Adrenal gland (tissue), 12 donors: ENCODE results near the gene MACROD2. TPM values are rescaled to one million over a fixed set of nuclear protein-coding genes. Genes with fewer than 3 reads are reported as not detected.

Source experiments
- DNase-seq, 7 donors: peaks; one replicate each; pipeline ENCODE4 v3.0.0-alpha.2; 2019 to 2020
- H3K27ac ChIP-seq, 5 donors: fragments of 200-600 bp; sonication (generic) in 4 of 5; 1 replicate in 3 of 5; 2 replicates in 2 of 5; pipeline versions ENCODE4 v1.5.1 to v1.8.0; 2016 to 2020; ENCODE audit warnings: mild to moderate bottlenecking in 1 of 5
- H3K27me3 ChIP-seq: fragments of 200-600 bp; 2 replicates; pipeline ENCODE4 v1.8.0; 2021
- H3K36me3 ChIP-seq, 2 donors: fragments of 200-600 bp; replicated peaks in 1 of 2; 1 replicate in 1 of 2; 2 replicates in 1 of 2; pipeline versions ENCODE4 v1.5.1 to v1.8.0; 2018 to 2022
- H3K4me1 ChIP-seq, 2 donors: fragments of 200-600 bp; replicated peaks in 1 of 2; 1 replicate in 1 of 2; 2 replicates in 1 of 2; pipeline versions ENCODE4 v1.5.1 to v1.8.0; 2018 to 2021
- H3K4me3 ChIP-seq, 4 donors: fragments of 200-600 bp; sonication (generic) in 3 of 4; one replicate each; pipeline ENCODE4 v1.5.1; 2016 to 2018
- H3K9me3 ChIP-seq, 3 donors: fragments of 200-600 bp; sonication (generic) in 1 of 3; replicated peaks in 1 of 3; 1 replicate in 2 of 3; 2 replicates in 1 of 3; pipeline versions ENCODE4 v1.5.1 to v1.8.0; 2016 to 2021
- CTCF ChIP-seq, 6 experiments: fragments of 450-650 bp in 4 of 6; fragments of 200-600 bp in 2 of 6; sonication (generic) in 1 of 6; IDR thresholded peaks; 1 replicate in 5 of 6; 2 replicates in 1 of 6; pipeline versions ENCODE4 v1.5.1 to v1.8.0; 2016 to 2021; ENCODE audit warnings: antibody characterized with exemption in 6 of 6, mild to moderate bottlenecking in 2 of 6, moderate library complexity in 1 of 6
- POLR2A ChIP-seq, 2 donors: fragments of 450-650 bp; IDR thresholded peaks; one replicate each; pipeline ENCODE4 v1.6.1; 2017; ENCODE audit warnings: antibody characterized with exemption in 2 of 2, mild to moderate bottlenecking in 2 of 2, moderate library complexity in 1 of 2
- WGBS, 4 donors: extraction: QIAGEN DNeasy Blood & Tissue Kit in 2 of 4; methylation state at CpG; one replicate each; pipeline versions ENCODE4 v1.1.5 to v1.1.7; 2013 to 2017; 5-methylcytosine and 5-hydroxymethylcytosine counted together
- intact Hi-C, 2 donors: fragments of 100-400 bp; cut with DNase I; formaldehyde crosslinking; loops; one replicate each; pipeline versions ENCODE4 v1.14.1 to v1.15.0; 2022 to 2023
- polyA plus RNA-seq, 3 donors: library from polyadenylated mRNA; stranded (reverse); fragments of 200-250 nt in 2 of 3; fragments of 350-450 nt in 1 of 3; fragmentation: Illumina TruSeq in 1 of 3; extraction: RNeasy Lipid Tissue Mini Kit (QIAGEN cat#74804) in 1 of 3; gene quantifications; one replicate each; pipeline ENCODE4 v1.2.3, GENCODE V29; 2013 to 2014
- total RNA-seq, 9 donors: library from RNA; depleted of rRNA in 4 of 9; stranded (reverse); fragments of >200 nt in 4 of 9; fragments of 120-200 nt in 1 of 9; fragmentation: NEBNext Ultra II Directional in 1 of 9; extraction: Animal tissue kit (Norgen Biotek cat#: 25700) in 1 of 9; gene quantifications; one replicate each; pipeline versions ENCODE4 v1.1.0 to v1.2.4, GENCODE V29; 2013 to 2023
- donor health status: healthy with polysubstance abuse.
- donor health status: Bipolar disorder and iron deficiency.
- donor health status: DM: yes; HTN: yes; CAD: no.
- donor health status: DM: no; HTN: no; CAD: no.
- donor health status: DM: no; HTN: no; CAD: no.
- donor health status: DM: yes; HTN: yes; CAD: no.

Gene MACROD2
- total and polyA plus RNA-seq, 12 donors = 1.1 to 21.2 (median 6.4) TPM

GRCh38 chr20:15655295-15655874 lies 1660.1 kb downstream of the MACROD2 start:
- WGBS, 4 donors = 80 to 88% (median 84%) methylated on average over 7 of the region's 7 CpGs
- no peak for DNase-seq
- TF ChIP-seq POLR2A (IDR thresholded peaks at IDR 0.05) (no peak), CTCF (IDR thresholded peaks at IDR 0.05) (no peak)
- Histone ChIP-seq H3K27ac (no peak overlapping the region), H3K4me3 (no peak overlapping the region), H3K4me1 (no peaks in the 10 kb centered on the region), H3K27me3 (no peaks in the 10 kb centered on the region), H3K36me3 (no peaks in the 10 kb centered on the region), H3K9me3 (no peaks in the 10 kb centered on the region)
- intact Hi-C loops = no loop called here

- no peak for DNase-seq
- H3K27me3 ChIP-seq = no peaks in the 10 kb centered on the region
- H3K4me3 ChIP-seq = no peak overlapping the region
- 63 to 74% (median 71%) methylated on average over 2 of the region's 2 CpGs for WGBS, 4 donors
- no peaks in the 10 kb centered on the region for H3K9me3 ChIP-seq
- TF ChIP-seq CTCF (IDR thresholded peaks at IDR 0.05) (no peak), POLR2A (IDR thresholded peaks at IDR 0.05) (no peak)
- intact Hi-C loops = no loop called here
- H3K27ac ChIP-seq = no peak overlapping the region
- H3K4me1 ChIP-seq = no peaks in the 10 kb centered on the region
- no peaks in the 10 kb centered on the region for H3K36me3 ChIP-seq
Measured at GRCh38 chr20:15656124-15656523, 1660.8 kb downstream of the MACROD2 start.

- no peaks in the 10 kb centered on the region for H3K4me1 ChIP-seq
- DNase-seq = no peak
- H3K4me3 ChIP-seq = no peak overlapping the region
- no peaks in the 10 kb centered on the region for H3K9me3 ChIP-seq
- intact Hi-C loops = no loop called here
- no peaks in the 10 kb centered on the region for H3K36me3 ChIP-seq
- no peaks in the 10 kb centered on the region for H3K27me3 ChIP-seq
- no peak overlapping the region for H3K27ac ChIP-seq
- TF ChIP-seq CTCF (IDR thresholded peaks at IDR 0.05) (no peak), POLR2A (IDR thresholded peaks at IDR 0.05) (no peak)
- WGBS, 4 donors = 66 to 76% (median 73%) methylated on average over 5 of the region's 5 CpGs
Measured at GRCh38 chr20:15658295-15658694, 1663.0 kb downstream of the MACROD2 start.

- no peak for DNase-seq
- no peaks in the 10 kb centered on the region for H3K36me3 ChIP-seq
- TF ChIP-seq POLR2A (IDR thresholded peaks at IDR 0.05) = no peak
- TF ChIP-seq CTCF (IDR thresholded peaks at IDR 0.05) = no peak
- no peaks in the 10 kb centered on the region for H3K9me3 ChIP-seq
- no peak overlapping the region for H3K4me3 ChIP-seq
- no peak overlapping the region for H3K27ac ChIP-seq
- no peaks in the 10 kb centered on the region for H3K27me3 ChIP-seq
- H3K4me1 ChIP-seq = no peaks in the 10 kb centered on the region
- intact Hi-C loops = no loop called here
- WGBS, 4 donors = 45 to 77% (median 59%) methylated on average over 1 of the region's 1 CpG
Measured at GRCh38 chr20:15673206-15673605, 1677.9 kb downstream of the MACROD2 start.
